K562 (cell line): Measurements from ENCODE around the gene TCF3. TPM values are rescaled to one million over a fixed set of nuclear protein-coding genes. Genes with fewer than 3 reads are reported as not detected.
A peak's percentile ranks its signal among the peaks of the same experiment; 100 is the strongest.

ENCODE experiments used
- ATAC-seq: fragments of 200-7000 bp; cut with Tn5 transposase; 3 replicates; pipeline ENCODE4 v1.9.1; 2020; ENCODE audit warnings: moderate library complexity
- BruUV-seq: library from RNA; stranded (reverse); fragments of 400-500 nt; replicated peaks from 2 replicates; lab custom pipeline; 2021; lab: Mats Ljungman, UMichigan
- CTCF ChIA-PET: fragments of 300-600 bp; formaldehyde crosslinking; extraction: SDS; loops from one replicate; lab custom pipeline; 2021; ENCODE audit warnings: low intra/inter-chr PET ratio; lab: Yijun Ruan, JAX
- POLR2A ChIA-PET: fragments of 300-600, 350-650 bp; sonication (Branson Sonifier 250); formaldehyde crosslinking; extraction: SDS; loops from one replicate; lab custom pipeline; 2021; ENCODE audit warnings: antibody characterized with exemption, inconsistent platforms; lab: Yijun Ruan, JAX
- DNase-seq, 4 experiments: peaks; one replicate each; pipeline versions ENCODE4 v3.0.0 to v3.0.0-alpha.2; 2011 to 2018; ENCODE audit warnings: low spot score in 3 of 4, mixed read lengths in 3 of 4; ENCODE audit errors: extremely low read depth in 1 of 4
- FAIRE-seq: peaks from 2 replicates; lab custom pipeline; 2011; peaks lifted over from hg19 to GRCh38; lab: Jason Lieb, UNC
- H2AFZ ChIP-seq: 2 replicates; pipeline ENCODE4 v1.6.0; 2011; ENCODE audit warnings: low read depth, low read length, control low read depth, inconsistent platforms
- H3K27ac ChIP-seq: fragments of 200-600 bp; 3 replicates; pipeline ENCODE4 v1.8.0; 2011; ENCODE audit warnings: low read depth, mild to moderate bottlenecking, control low read depth, inconsistent platforms, low read length, moderate library complexity, mixed read lengths; ENCODE audit errors: extremely low read depth
- H3K27me3 ChIP-seq, 2 experiments: fragments of 300-600 bp in 1 of 2; 2 replicates in 1 of 2; 3 replicates in 1 of 2; pipeline versions ENCODE4 v1.6.0 to v1.8.0; 2011; ENCODE audit warnings: inconsistent platforms in 2 of 2, low read length in 2 of 2, mild to moderate bottlenecking in 1 of 2, mixed read lengths in 1 of 2, moderate library complexity in 1 of 2; ENCODE audit not compliant: control insufficient read depth in 2 of 2, insufficient read depth in 2 of 2
- H3K36me3 ChIP-seq: fragments of 300-600 bp; 3 replicates; pipeline ENCODE4 v1.8.0; 2011; ENCODE audit warnings: mild to moderate bottlenecking, low read length, inconsistent platforms; ENCODE audit not compliant: control insufficient read depth, insufficient read depth
- H3K4me1 ChIP-seq, 2 experiments: fragments of 200-600 bp in 1 of 2; replicated peaks in 1 of 2; 2 replicates in 1 of 2; 3 replicates in 1 of 2; pipeline versions ENCODE4 v1.5.1 to v1.8.0; 2011; ENCODE audit warnings: inconsistent platforms in 2 of 2, low read length in 2 of 2, mild to moderate bottlenecking in 1 of 2, mixed read lengths in 1 of 2, moderate library complexity in 1 of 2; ENCODE audit not compliant: control insufficient read depth in 2 of 2, insufficient read depth in 2 of 2
- H3K4me2 ChIP-seq: 2 replicates; pipeline ENCODE4 v1.6.1; 2011; ENCODE audit warnings: low read length, control low read depth, inconsistent platforms, mixed read lengths; ENCODE audit not compliant: insufficient read depth
- H3K4me3 ChIP-seq: fragments of 200-600 bp; sonication (generic), shearing (Covaris generic); 2 replicates; pipeline ENCODE4 v1.5.1; 2016; ENCODE audit warnings: control low read depth, inconsistent platforms
- H3K79me2 ChIP-seq: fragments of 200-600 bp; 3 replicates; pipeline ENCODE4 v1.8.0; 2011; ENCODE audit warnings: low read length, inconsistent platforms; ENCODE audit not compliant: control insufficient read depth, insufficient read depth
- H3K9ac ChIP-seq, 2 experiments: 2 replicates each; pipeline versions ENCODE4 v1.6.0 to v1.6.1; 2011; ENCODE audit warnings: low read depth in 2 of 2, low read length in 2 of 2, control low read depth in 1 of 2, inconsistent platforms in 1 of 2, mild to moderate bottlenecking in 1 of 2, mixed read lengths in 1 of 2; ENCODE audit not compliant: insufficient read depth in 1 of 2
- H3K9me1 ChIP-seq: one replicate; pipeline ENCODE4 v1.6.0; 2011; ENCODE audit warnings: inconsistent platforms, mild to moderate bottlenecking, low read length, moderate library complexity; ENCODE audit not compliant: control insufficient read depth, insufficient read depth
- H3K9me3 ChIP-seq: replicated peaks from 2 replicates; pipeline ENCODE4 v1.5.1; 2011; ENCODE audit warnings: low read depth, low read length, inconsistent platforms; ENCODE audit not compliant: control insufficient read depth, insufficient read depth
- H4K20me1 ChIP-seq: replicated peaks from 2 replicates; pipeline ENCODE4 v1.6.1; 2011; ENCODE audit warnings: low read length, inconsistent platforms, mixed read lengths; ENCODE audit not compliant: control insufficient read depth, insufficient read depth
- COPS2 ChIP-seq: fragments of 450-650 bp; conservative IDR thresholded peaks from 2 replicates; pipeline ENCODE4 v1.6.1; 2016; ENCODE audit warnings: mild to moderate bottlenecking, moderate library complexity
- ETS2 ChIP-seq: IDR thresholded peaks from 2 replicates; pipeline ENCODE4 v1.6.1; 2016; ENCODE audit warnings: borderline replicate concordance, missing genetic modification characterization, mild to moderate bottlenecking, moderate library complexity, missing compliant biosample characterization; ENCODE audit not compliant: poor library complexity, severe bottlenecking
- FOS ChIP-seq: IDR thresholded peaks from 3 replicates; pipeline ENCODE4 v1.6.1; 2011; ENCODE audit not compliant: insufficient read length; ENCODE audit errors: extremely low read depth
- FOXK2 ChIP-seq, 2 experiments: fragments of 450-650 bp; IDR thresholded peaks in 1 of 2; conservative IDR thresholded peaks in 1 of 2; 2 replicates each; pipeline ENCODE4 v1.6.1; 2016; ENCODE audit warnings: low read depth in 2 of 2, mild to moderate bottlenecking in 1 of 2
- HOMEZ ChIP-seq: fragments of 250-450 bp; sonication (Bioruptor Pico); IDR thresholded peaks from 2 replicates; pipeline ENCODE4 v1.4.0; 2020; ENCODE audit warnings: mild to moderate bottlenecking, moderate library complexity
- JUNB ChIP-seq: fragments of 450-650 bp; formaldehyde crosslinking; conservative IDR thresholded peaks from 2 replicates; pipeline ENCODE4 v1.4.0; 2020; ENCODE audit warnings: mild to moderate bottlenecking
- KAT7 ChIP-seq: sonication (generic); formaldehyde crosslinking; IDR thresholded peaks from 2 replicates; pipeline ENCODE4 v1.8.0; 2022; ENCODE audit warnings: missing genetic modification reagents, mild to moderate bottlenecking, borderline replicate concordance
- MCM7 ChIP-seq, 2 experiments: fragments of 450-650 bp; IDR thresholded peaks; 2 replicates each; pipeline ENCODE4 v1.6.1; 2016 to 2018
- ZNF224 ChIP-seq: sonication (generic); formaldehyde crosslinking; IDR thresholded peaks from 2 replicates; pipeline ENCODE4 v1.8.0; 2022; ENCODE audit warnings: mild to moderate bottlenecking, missing genetic modification reagents
- ZNF518B ChIP-seq: fragments of 250-450 bp; sonication (Bioruptor Pico); IDR thresholded peaks from 2 replicates; pipeline ENCODE4 v1.5.0; 2021; ENCODE audit warnings: mild to moderate bottlenecking, moderate library complexity
- ZNF764 ChIP-seq: fragments of 250-450 bp; sonication (Bioruptor Pico); IDR thresholded peaks from 2 replicates; pipeline ENCODE4 v1.4.0; 2020; ENCODE audit warnings: low read depth, mild to moderate bottlenecking, moderate library complexity
- WGBS: fragments of 100-300 bp; shearing (Covaris generic); methylation state at CpG from one replicate; pipeline ENCODE4 v1.1.6; 2016; ENCODE audit warnings: low coverage, mixed read lengths; ENCODE audit not compliant: insufficient coverage; ENCODE audit errors: missing lambda C conversion rate; 5-methylcytosine and 5-hydroxymethylcytosine counted together
- in situ Hi-C: fragments of 300-500 bp; cut with MboI; formaldehyde crosslinking; loops from 4 replicates; pipeline ENCODE4 v1.15.0; 2018; ENCODE audit warnings: inconsistent platforms, mixed read lengths
- intact Hi-C: fragments of 100-400 bp; cut with micrococcal nuclease; formaldehyde crosslinking; loops from 2 replicates; pipeline ENCODE4 v1.14.2; 2022
- polyA plus RNA-seq, 8 experiments: library from polyadenylated mRNA; depleted of rRNA in 4 of 8; stranded (reverse) in 5 of 8; unstranded in 3 of 8; fragments of >200 nt; fragmentation: Nextera tagmentation in 2 of 8; fragmentation: Illumina TruSeq in 1 of 8; extraction: Ambion mirVana in 2 of 8; extraction: Trizol in 1 of 8; gene quantifications; 2 replicates each; pipeline versions ENCODE4 v1.2.1 to v1.2.3, GENCODE V29; 2011 to 2014; ENCODE audit warnings: inconsistent platforms in 1 of 8, missing spikeins in 1 of 8
- total RNA-seq, 7 experiments: library from RNA; depleted of rRNA in 6 of 7; stranded (reverse); fragments of >200 nt in 6 of 7; fragmentation: Illumina TruSeq in 2 of 7; extraction: Trizol in 2 of 7; gene quantifications; 2 replicates each; pipeline versions ENCODE4 v1.2.1 to v1.2.3, GENCODE V29; 2011 to 2021; ENCODE audit warnings: low replicate concordance in 1 of 7
- TF ChIP-seq, protein P1 (sequence below): fragments of 250-450 bp; sonication (Bioruptor Pico); IDR thresholded peaks from 2 replicates; pipeline ENCODE4 v1.8.0; 2021; ENCODE audit warnings: mild to moderate bottlenecking, moderate library complexity
- TF ChIP-seq, protein P2 (sequence below): fragments of 250-450 bp; sonication (Bioruptor Pico); IDR thresholded peaks from 2 replicates; pipeline ENCODE4 v1.8.0; 2022; ENCODE audit warnings: moderate library complexity, mild to moderate bottlenecking, inconsistent platforms

The TCF3 gene
- total and polyA plus RNA-seq, 9 of the 15 experiments (the other 6 are each of a cell fraction or from before 2014, with no cell fraction given): 5.6 to 259 (median 84.0) TPM

GRCh38 chr19:1613146-1613545, 39.3 kb downstream of the TCF3 start:
- H3K4me3 ChIP-seq: no peak overlapping the region
- DNase-seq (no peak), ATAC-seq (no peak), FAIRE-seq (no peak)
- H2AFZ ChIP-seq: no peak overlapping the region
- 82% methylated on average over 9 of the region's 9 CpGs for WGBS
- peaks cover 0 to 52% of the 10 kb centered on the region in 2 experiments; a peak in 2 of 5 replicates for H3K4me1 ChIP-seq
- H3K9ac ChIP-seq: peak overlapping the region in 1 of 2 experiments; percentile 43; a peak in 1 of 4 replicates
- no peak overlapping the region for H3K27ac ChIP-seq
- no peaks in the 10 kb centered on the region for H4K20me1 ChIP-seq
- ChIA-PET CTCF (no interaction called here), POLR2A (interaction anchor here (0.7 kb wide), 1 partner anchor 82 kb away, joined by 3 read pairs; no protein-coding TSS in a partner anchor)
- BruUV-seq: no TSS peak
- H3K9me3 ChIP-seq: no peaks in the 10 kb centered on the region
- peaks cover 84% of the 10 kb centered on the region for H3K36me3 ChIP-seq
- TF ChIP-seq JUNB (CRISPR knock-in tag) (no peak), COPS2 (no peak), ZNF764 (CRISPR knock-in tag) (no peak), FOS (no peak), KAT7 (no peak), HOMEZ (CRISPR knock-in tag) (no peak), FOXK2 (conservative IDR thresholded peaks at IDR 0.05 in 1 of 2, IDR thresholded peaks at IDR 0.05 in 1 of 2; ENCODE audit: low read depth in 2 of 2) (no peak), ETS2 (tag) (no peak), ZNF224 (no peak), ZNF518B (CRISPR knock-in tag) (no peak), MCM7 (IDR thresholded peaks at IDR 0.05) (no peak)
- TF ChIP-seq, protein P1, sequence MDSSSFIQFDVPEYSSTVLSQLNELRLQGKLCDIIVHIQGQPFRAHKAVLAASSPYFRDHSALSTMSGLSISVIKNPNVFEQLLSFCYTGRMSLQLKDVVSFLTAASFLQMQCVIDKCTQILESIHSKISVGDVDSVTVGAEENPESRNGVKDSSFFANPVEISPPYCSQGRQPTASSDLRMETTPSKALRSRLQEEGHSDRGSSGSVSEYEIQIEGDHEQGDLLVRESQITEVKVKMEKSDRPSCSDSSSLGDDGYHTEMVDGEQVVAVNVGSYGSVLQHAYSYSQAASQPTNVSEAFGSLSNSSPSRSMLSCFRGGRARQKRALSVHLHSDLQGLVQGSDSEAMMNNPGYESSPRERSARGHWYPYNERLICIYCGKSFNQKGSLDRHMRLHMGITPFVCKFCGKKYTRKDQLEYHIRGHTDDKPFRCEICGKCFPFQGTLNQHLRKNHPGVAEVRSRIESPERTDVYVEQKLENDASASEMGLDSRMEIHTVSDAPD: no peak
- TF ChIP-seq, protein P2, sequence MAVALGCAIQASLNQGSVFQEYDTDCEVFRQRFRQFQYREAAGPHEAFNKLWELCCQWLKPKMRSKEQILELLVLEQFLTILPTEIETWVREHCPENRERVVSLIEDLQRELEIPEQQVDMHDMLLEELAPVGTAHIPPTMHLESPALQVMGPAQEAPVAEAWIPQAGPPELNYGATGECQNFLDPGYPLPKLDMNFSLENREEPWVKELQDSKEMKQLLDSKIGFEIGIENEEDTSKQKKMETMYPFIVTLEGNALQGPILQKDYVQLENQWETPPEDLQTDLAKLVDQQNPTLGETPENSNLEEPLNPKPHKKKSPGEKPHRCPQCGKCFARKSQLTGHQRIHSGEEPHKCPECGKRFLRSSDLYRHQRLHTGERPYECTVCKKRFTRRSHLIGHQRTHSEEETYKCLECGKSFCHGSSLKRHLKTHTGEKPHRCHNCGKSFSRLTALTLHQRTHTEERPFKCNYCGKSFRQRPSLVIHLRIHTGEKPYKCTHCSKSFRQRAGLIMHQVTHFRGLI: no peak
- H3K9me1 ChIP-seq: no peaks in the 10 kb centered on the region
- no peak overlapping the region for H3K4me2 ChIP-seq
- H3K27me3 ChIP-seq: no peaks in the 10 kb centered on the region
- intact Hi-C loops (no loop called here), in situ Hi-C loops (no loop called here)
- H3K79me2 ChIP-seq: no peaks in the 10 kb centered on the region
